Measurements from ENCODE around the gene LGR6. TPM values are rescaled to one million over a fixed set of nuclear protein-coding genes. Genes with fewer than 3 reads are reported as not detected.

Gene LGR6
- total RNA-seq, 1 experiment from 2014 or later = 1.0 TPM

DNA sequence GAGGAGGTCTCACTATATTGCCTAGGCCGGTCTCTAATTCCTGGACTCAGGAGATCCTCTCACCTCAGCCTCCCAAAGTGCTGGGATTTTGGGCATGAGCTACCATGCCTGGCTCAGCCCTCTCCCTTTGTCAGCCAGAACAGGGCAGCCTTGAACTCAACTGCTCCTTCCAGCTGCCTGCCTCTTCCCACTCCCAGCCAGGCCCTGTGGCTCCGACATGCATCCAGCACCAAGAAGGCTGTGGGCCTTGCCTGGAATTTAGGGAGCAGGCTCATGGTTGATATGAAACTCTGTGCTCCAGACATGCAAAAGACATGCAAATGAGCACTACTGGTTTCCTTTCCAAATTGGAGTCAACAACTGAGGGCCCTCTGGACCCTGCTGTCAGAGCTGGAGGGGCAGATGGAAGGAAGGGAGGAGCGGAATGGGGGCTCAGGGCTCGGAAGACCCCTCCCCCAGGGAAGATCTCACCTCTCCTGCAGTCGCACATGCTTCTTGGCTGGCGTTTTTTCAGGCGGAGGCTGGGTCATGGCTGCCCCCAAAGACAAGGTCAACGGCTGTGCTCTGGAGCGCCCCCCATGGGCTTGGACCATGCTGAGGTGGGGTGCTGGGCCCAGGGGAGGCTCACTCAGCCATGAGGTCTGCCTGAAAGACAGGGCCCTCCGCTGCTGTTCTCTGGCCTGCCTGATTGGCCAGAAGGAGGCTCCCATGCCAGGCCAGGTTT, 34.6 kb upstream of the LGR6 start:
- H3K4me3 Mint-ChIP-seq = no peak overlapping the region
- Histone ChIP-seq H3K4ac (ENCODE audit: low read depth, low read length) (no peak overlapping the region), H4K20me1 (ENCODE audit: control insufficient read depth, insufficient read depth, insufficient read length) (no peaks in the 10 kb centered on the region), H3K23me2 (ENCODE audit: insufficient read length, low read depth, low read length, poor library complexity, severe bottlenecking) (no peaks in the 10 kb centered on the region), H2AFZ (ENCODE audit: low read length) (no peak overlapping the region), H2BK20ac (ENCODE audit: low read depth, low read length, poor library complexity, severe bottlenecking) (no peak overlapping the region), H3K56ac (ENCODE audit: insufficient read length, low read depth, low read length) (no peak overlapping the region), H3K23ac (ENCODE audit: insufficient read length, low read depth, low read length) (no peak overlapping the region), H3K18ac (ENCODE audit: insufficient read length, low read depth, low read length) (no peak overlapping the region), H3K4me1 (ENCODE audit: insufficient read depth, low read length) (peaks cover 8% of the 10 kb centered on the region; the same call in 1 of the 2 replicates), H4K91ac (ENCODE audit: insufficient read length, low read depth, low read length) (no peak overlapping the region), H4K8ac (replicated peaks; ENCODE audit: insufficient read length, low read depth, low read length) (no peak overlapping the region), H2BK120ac (ENCODE audit: low read depth, low read length, poor library complexity, severe bottlenecking) (no peak overlapping the region), H3T11ph (ENCODE audit: low read length) (no peak overlapping the region), H3K79me2 (ENCODE audit: insufficient read depth, low read length) (no peaks in the 10 kb centered on the region), H3K27me3 (ENCODE audit: insufficient read depth, low read length) (no peaks in the 10 kb centered on the region; the same call in 1 of the 2 replicates), H3K14ac (ENCODE audit: insufficient read depth, low read length) (no peak overlapping the region; the same call in 1 of the 2 replicates), H3K79me1 (ENCODE audit: insufficient read depth, low read depth, low read length, poor library complexity, severe bottlenecking) (no peaks in the 10 kb centered on the region), H3K4me2 (ENCODE audit: insufficient read depth, insufficient read length, low read length) (no peak overlapping the region), H2BK12ac (ENCODE audit: insufficient read length, low read depth, low read length) (no peak overlapping the region), H3K9me3 (ENCODE audit: control insufficient read depth, low read depth, low read length) (no peaks in the 10 kb centered on the region), H3K9ac (ENCODE audit: extremely low read depth, insufficient read length, low read length) (no peak overlapping the region), H2BK5ac (ENCODE audit: insufficient read length, low read length) (no peak overlapping the region), H2AK5ac (ENCODE audit: insufficient read length, low read length) (no peak overlapping the region), H2BK15ac (ENCODE audit: low read depth, low read length) (no peak overlapping the region), H3K27ac (ENCODE audit: insufficient read length, low read depth, low read length) (no peak overlapping the region), H4K5ac (ENCODE audit: insufficient read length, low read depth, low read length) (no peak overlapping the region)
- TF ChIP-seq, protein P1, sequence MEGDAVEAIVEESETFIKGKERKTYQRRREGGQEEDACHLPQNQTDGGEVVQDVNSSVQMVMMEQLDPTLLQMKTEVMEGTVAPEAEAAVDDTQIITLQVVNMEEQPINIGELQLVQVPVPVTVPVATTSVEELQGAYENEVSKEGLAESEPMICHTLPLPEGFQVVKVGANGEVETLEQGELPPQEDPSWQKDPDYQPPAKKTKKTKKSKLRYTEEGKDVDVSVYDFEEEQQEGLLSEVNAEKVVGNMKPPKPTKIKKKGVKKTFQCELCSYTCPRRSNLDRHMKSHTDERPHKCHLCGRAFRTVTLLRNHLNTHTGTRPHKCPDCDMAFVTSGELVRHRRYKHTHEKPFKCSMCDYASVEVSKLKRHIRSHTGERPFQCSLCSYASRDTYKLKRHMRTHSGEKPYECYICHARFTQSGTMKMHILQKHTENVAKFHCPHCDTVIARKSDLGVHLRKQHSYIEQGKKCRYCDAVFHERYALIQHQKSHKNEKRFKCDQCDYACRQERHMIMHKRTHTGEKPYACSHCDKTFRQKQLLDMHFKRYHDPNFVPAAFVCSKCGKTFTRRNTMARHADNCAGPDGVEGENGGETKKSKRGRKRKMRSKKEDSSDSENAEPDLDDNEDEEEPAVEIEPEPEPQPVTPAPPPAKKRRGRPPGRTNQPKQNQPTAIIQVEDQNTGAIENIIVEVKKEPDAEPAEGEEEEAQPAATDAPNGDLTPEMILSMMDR (conservative IDR thresholded peaks at IDR 0.05) = peak; percentile 32; the same call in 2 of the 3 replicates
- no CpG with 5 or more reads among the region's 10 CpGs for WGBS (ENCODE audit: extremely low coverage, insufficient read length, low lambda C conversion rate)
- H3K4me1 Mint-ChIP-seq = peaks cover 35 to 55% of the 10 kb centered on the region in 2 experiments
- no peak for DNase-seq
- no peaks in the 10 kb centered on the region for H3K9me3 Mint-ChIP-seq
- no peaks in the 10 kb centered on the region; the same call in 1 of the 2 replicates for H3K27me3 Mint-ChIP-seq (ENCODE audit: low read depth)
- no peaks in the 10 kb centered on the region; a peak in 1 of 7 replicates for H3K36me3 Mint-ChIP-seq (ENCODE audit: insufficient read depth in 1 of 3, low read depth in 3 of 3)
- no peak overlapping the region; a peak in 2 of 7 replicates for H3K27ac Mint-ChIP-seq

Measured in H9 (cell line).